GM12801 (cell line): Measurements from ENCODE around the gene PIGO.

Source experiments
- TF ChIP-seq, protein P1 (sequence below): IDR thresholded peaks from one replicate; pipeline ENCODE4 v1.5.1; 2011; ENCODE audit warnings: control low read depth; ENCODE audit not compliant: insufficient read length; ENCODE audit errors: extremely low read depth

The PIGO gene

DNA sequence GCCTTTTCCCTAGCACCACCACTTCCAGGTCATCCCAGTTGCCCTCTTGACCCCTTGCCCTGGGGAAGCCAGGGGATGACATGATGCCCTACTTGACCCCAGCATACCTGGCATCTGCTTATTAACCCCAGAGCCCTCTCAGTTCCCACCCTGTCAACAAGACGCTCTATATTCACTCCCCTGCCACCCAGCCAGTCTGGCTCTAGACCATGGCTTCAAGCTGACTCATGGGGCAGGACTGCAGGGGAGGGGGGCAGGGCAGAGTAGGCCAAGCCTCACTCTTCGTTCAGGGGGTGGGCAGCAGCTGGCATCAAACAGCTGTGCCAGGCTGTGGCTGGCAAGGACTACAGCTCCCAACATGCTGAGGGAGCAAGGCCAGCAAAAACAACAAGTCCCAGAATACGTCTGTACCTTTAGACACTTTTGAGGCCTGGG lies 14.0 kb upstream of the PIGO start:
- TF ChIP-seq, protein P1, sequence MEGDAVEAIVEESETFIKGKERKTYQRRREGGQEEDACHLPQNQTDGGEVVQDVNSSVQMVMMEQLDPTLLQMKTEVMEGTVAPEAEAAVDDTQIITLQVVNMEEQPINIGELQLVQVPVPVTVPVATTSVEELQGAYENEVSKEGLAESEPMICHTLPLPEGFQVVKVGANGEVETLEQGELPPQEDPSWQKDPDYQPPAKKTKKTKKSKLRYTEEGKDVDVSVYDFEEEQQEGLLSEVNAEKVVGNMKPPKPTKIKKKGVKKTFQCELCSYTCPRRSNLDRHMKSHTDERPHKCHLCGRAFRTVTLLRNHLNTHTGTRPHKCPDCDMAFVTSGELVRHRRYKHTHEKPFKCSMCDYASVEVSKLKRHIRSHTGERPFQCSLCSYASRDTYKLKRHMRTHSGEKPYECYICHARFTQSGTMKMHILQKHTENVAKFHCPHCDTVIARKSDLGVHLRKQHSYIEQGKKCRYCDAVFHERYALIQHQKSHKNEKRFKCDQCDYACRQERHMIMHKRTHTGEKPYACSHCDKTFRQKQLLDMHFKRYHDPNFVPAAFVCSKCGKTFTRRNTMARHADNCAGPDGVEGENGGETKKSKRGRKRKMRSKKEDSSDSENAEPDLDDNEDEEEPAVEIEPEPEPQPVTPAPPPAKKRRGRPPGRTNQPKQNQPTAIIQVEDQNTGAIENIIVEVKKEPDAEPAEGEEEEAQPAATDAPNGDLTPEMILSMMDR, result no peak

DNA sequence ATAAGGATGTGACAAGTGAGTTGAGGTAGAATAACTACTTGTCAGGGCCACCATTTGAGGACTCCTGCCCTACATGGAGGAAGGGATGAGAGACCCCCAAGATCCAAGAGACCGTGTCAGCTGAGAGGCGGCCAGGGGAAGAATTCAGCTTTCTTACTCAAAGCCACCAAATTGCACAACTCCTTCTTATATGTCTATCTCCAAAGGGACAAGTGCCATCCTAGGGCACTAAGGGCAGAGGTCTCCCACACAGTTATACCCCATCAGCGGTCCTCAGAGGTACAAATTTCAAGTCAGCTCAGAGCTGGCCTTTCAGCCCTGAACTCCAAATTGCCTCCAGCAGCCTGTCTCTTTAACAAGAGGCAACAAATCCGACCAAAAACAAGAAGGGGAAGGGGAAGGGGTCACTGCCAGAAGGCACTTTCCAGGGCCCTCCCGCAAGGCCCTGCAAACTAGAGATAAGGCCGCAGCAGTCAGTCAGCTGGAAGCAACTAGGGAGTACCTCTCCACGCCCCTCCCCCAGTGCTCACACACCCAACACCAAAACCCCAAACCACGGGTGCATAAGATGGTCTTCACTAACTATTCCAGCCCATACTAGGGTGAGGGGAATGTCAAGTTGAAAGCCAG lies 12.7 kb upstream of the PIGO start:
- TF ChIP-seq, protein P1, result no peak

DNA sequence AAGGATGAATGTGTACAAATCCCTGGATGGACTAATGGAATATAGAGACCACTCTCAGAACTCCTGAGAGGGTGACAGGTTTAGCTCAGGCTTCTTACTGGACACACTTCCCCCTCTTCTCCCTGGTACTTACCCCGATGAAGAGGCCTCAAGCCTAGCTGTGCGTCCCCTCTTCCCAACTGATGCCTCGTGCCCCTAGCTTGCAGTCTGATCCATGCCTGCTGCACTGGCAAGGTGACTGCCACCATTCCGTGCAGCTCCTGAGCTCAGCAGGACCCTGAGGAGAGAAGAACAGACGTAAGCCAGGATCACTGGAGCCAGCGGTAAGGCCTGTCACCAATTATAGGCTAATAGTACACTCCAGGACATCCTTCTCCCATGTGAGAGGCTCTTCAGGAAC lies 12.1 kb upstream of the PIGO start:
- TF ChIP-seq, protein P1, result no peak

DNA sequence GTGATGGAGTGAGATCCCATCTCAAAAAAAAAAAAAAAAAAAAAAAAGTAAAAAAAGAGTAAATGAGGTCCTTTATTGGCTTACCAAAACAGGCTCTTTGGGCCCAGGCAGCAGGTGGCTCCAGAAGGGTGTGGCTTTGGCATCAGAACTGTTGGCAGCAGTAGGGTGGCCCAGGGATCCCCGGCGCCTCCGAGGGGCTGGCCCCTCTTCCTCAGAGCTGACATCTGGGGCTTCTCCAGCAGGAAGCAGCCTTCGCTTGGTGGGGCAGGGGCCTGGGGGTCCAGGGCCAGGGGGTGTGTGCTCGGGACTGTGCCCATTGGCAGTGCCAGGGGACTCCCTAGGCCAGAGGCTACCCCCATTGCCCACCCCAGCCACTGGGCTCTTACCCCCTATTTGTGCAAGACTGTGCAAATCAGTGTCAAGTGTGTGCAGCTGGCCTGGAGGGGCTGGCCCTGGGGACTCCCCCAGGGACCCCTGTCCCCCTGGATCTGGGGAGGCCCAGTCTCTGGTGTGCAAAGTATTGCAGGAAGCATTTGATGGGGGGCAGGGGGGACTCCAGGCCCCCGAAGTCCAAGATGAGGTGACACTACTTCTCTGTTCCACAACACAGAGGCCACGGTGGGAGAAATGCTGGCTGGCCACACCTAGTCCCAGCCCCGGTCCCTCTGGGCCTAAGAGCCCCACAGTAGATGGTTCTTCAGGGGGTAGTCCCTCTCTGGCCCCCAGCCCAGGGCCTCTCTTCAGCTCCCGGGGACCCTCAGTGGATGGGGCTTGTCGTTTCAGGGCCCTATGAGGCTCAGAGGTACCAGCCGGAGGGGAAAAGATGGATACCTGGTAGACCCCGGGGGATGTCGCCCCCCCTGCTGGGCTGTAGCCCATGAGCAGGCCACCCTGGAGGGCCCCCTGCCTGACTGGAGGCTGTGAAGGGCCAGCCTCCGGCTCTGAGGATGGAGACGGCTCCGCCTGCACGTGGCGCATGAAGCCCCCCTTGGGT lies 11.2 kb upstream of the PIGO start:
- TF ChIP-seq, protein P1, result no peak

DNA sequence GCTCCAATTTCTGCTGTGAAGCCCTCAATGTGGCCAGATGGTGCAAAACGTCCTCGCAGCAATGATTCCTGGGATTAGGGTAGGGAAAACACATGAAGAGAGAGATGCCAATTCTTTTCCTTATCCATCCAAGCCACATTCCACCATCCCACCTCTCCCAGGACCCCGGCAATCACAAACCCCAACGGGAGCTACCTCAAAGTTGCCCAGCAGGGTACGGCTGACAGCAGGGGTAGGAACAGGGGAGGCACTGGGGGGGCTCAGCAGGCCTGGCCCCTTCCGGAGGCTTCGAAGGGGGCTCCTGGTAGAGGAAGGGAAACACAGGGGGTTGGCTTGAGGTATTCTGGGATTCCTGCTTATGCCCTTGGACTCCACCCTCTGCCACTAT lies 9.9 kb upstream of the PIGO start:
- TF ChIP-seq, protein P1, result no peak

DNA sequence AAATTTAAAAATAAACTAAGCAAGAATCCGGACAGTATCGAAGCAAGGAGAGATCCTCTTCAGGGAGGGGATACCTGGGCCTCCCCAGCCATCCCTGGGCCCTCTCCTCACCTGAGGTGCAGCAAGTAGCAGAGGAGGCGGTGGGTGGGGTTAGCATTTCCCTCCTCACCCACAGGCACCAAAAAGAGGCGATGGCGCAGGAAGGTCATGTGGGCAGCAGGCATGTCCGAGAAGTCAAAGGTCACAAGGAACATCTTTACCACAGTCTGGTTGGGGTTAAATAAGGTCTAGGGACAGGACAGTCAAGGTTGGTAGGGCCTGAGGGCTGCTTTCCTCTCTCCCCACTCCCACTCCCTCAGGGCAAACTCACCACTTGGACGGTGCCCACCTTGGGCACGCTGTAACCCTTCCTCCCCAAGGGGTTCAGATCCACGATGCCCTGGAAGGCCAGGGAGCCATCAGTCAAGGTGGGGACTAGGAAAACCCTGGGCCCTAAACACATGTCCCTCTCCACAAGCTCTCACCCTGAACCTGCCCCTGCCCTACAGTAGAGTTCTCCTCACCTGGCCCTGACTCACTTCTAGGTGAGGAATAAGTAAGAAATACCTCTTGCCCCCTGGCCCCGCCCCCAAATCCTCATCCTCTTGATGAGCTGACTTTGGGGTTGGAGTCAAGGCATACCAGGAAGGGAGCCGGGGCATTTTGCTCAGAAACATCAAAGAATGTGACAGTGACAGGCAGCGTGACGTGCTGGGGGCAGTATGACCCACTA lies 9.4 kb upstream of the PIGO start:
- TF ChIP-seq, protein P1, result no peak

DNA sequence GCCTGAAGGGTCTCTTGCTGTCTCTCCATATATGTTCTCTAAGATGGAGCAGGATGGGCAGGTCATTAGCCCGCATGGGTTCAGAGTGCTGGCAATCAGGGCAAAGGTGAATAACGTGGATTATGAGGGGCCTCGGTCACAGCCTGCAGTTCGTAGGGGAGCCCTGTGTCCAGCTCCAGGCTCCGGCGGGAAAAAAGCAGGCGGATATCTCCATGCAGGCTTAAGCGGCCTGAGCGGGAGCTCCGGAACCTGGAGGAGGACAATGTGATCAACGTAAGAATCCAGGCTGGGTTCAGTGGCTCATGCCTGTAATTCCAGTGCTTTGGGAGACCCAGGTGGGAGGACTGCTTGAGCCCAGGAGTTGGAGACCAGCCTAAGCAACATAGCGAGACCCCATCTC lies 8.7 kb upstream of the PIGO start:
- TF ChIP-seq, protein P1, result no peak
